OCI-LY7 (cell line): Measurements from ENCODE around the gene TCL1B.

ENCODE experiments used
- CTCF ChIP-seq: fragments of 200-600 bp; sonication (generic); conservative IDR thresholded peaks from 2 replicates; pipeline ENCODE4 v1.5.1; 2014; ENCODE audit warnings: mild to moderate bottlenecking, antibody characterized with exemption, low read length, moderate library complexity, mixed read lengths
- EZH2phosphoT487 ChIP-seq: fragments of 200-600 bp; sonication (generic); IDR thresholded peaks from 2 replicates; pipeline ENCODE4 v1.6.1; 2018; ENCODE audit warnings: low read depth, borderline replicate concordance, mild to moderate bottlenecking, mixed run types, antibody characterized with exemption, low read length, moderate library complexity, mixed read lengths

DNA sequence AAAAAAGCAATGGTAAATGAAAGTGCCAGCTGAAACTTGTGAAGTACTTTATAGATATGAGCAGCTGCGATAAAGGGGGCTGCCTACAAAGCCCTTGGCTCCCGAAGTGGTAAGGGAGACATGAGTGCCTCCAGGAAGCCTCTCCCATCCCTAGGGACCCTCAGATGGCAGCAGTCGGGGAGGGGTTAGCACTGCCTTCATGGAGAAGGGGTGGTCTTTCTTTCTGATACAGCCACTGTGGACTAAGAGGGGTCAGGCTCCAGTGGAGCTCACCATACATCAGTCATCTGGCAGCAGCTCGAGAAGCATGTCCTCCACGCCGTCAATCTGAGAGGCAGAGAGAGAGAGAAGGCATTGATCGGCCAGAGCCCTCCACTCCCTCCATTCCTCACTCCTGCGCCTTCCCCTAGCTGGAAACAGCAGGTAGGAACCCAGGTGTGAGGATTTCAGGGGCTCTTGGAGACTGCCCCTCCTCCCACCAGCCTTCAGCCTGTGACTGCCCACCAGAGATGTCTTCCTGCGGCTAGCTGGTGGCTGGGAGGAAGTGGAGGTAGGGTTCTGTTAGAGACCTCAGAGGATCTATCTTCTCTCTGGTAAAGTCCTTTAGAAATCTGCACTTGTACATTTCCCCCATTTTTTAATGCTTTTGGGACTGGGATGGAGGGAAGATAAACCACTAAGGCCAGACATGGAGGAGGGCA is 25.4 kb downstream of the TCL1B start:
- TF ChIP-seq CTCF (no peak), EZH2phosphoT487 (no peak)
